ENCODE measurements around the gene RNF114.

DNA sequence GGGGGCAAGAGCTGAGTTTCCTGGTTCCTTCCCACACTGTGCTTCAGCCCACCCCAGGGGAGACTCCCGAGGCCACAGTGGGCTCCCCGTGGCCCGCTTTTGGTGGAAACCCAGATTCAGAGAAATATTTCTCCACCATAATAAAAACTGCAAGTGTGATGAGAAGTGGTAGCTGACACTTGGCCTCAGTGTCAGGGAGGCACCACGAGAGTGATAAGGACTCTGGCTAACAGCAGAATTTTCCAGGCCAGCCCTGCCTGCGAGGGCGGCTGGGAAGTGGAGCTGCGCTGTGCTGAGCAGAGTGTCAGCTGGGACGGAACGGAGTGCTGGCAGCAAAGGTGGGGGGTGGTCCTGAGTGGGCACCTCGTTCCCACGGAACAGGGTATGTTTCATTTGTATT lies 43.4 kb upstream of the RNF114 start:
- TF ChIP-seq, protein P1, sequence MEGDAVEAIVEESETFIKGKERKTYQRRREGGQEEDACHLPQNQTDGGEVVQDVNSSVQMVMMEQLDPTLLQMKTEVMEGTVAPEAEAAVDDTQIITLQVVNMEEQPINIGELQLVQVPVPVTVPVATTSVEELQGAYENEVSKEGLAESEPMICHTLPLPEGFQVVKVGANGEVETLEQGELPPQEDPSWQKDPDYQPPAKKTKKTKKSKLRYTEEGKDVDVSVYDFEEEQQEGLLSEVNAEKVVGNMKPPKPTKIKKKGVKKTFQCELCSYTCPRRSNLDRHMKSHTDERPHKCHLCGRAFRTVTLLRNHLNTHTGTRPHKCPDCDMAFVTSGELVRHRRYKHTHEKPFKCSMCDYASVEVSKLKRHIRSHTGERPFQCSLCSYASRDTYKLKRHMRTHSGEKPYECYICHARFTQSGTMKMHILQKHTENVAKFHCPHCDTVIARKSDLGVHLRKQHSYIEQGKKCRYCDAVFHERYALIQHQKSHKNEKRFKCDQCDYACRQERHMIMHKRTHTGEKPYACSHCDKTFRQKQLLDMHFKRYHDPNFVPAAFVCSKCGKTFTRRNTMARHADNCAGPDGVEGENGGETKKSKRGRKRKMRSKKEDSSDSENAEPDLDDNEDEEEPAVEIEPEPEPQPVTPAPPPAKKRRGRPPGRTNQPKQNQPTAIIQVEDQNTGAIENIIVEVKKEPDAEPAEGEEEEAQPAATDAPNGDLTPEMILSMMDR (conservative IDR thresholded peaks at IDR 0.05; ENCODE audit: low read length) = no peak
- no peak for TF ChIP-seq EZH2phosphoT487 (IDR thresholded peaks at IDR 0.05; ENCODE audit: borderline replicate concordance)
